WTC11 (cell line): Measurements from ENCODE around the gene C9orf40. TPM values are rescaled to one million over a fixed set of nuclear protein-coding genes. Genes with fewer than 3 reads are reported as not detected.

ENCODE experiments used
- ATAC-seq: fragments of 200-7000 bp; cut with Tn5 transposase; 2 replicates; pipeline ENCODE4 v1.10.0; 2021; ENCODE audit warnings: mild to moderate bottlenecking, moderate library complexity
- CTCF ChIA-PET: fragments of 300-600 bp; sonication (Branson Sonifier 250); formaldehyde crosslinking; loops from one replicate; lab custom pipeline; 2021; ENCODE audit warnings: antibody characterized with exemption; lab: Charles Lee
- POLR2A ChIA-PET: fragments of 350-600 bp; sonication (Branson Sonifier 250); formaldehyde crosslinking; loops from one replicate; lab custom pipeline; 2021; ENCODE audit warnings: antibody characterized with exemption; lab: Charles Lee
- DNase-seq: peaks from one replicate; pipeline ENCODE4 v3.0.0; 2021; ENCODE audit warnings: low spot score
- H3K27ac Mint-ChIP-seq: 2 replicates; pipeline ENCODE4 v1.8.0; 2021; ENCODE audit warnings: mixed read lengths
- H3K27me3 Mint-ChIP-seq: 2 replicates; pipeline ENCODE4 v1.8.0; 2021; ENCODE audit warnings: low read depth, mild to moderate bottlenecking, moderate library complexity, mixed read lengths
- H3K36me3 Mint-ChIP-seq: 2 replicates; pipeline ENCODE4 v1.8.0; 2021; ENCODE audit warnings: mixed read lengths
- H3K4me1 Mint-ChIP-seq: 2 replicates; pipeline ENCODE4 v1.8.0; 2022; ENCODE audit warnings: mixed read lengths
- H3K4me3 Mint-ChIP-seq: 2 replicates; pipeline ENCODE4 v1.8.0; 2021; ENCODE audit warnings: mild to moderate bottlenecking, moderate library complexity, mixed read lengths
- H3K9me3 Mint-ChIP-seq: 2 replicates; pipeline ENCODE4 v1.8.0; 2021; ENCODE audit warnings: mixed read lengths
- CREM ChIP-seq: sonication (generic); formaldehyde crosslinking; IDR thresholded peaks from 2 replicates; pipeline ENCODE4 v1.8.1; 2022; ENCODE audit warnings: mild to moderate bottlenecking, missing genetic modification reagents, moderate library complexity
- ETV6 ChIP-seq: sonication (generic); formaldehyde crosslinking; IDR thresholded peaks from 2 replicates; pipeline ENCODE4 v1.8.1; 2022; ENCODE audit warnings: mild to moderate bottlenecking, missing genetic modification reagents
- IRF2 ChIP-seq: sonication (generic); formaldehyde crosslinking; IDR thresholded peaks from 2 replicates; pipeline ENCODE4 v1.8.0; 2022; ENCODE audit warnings: low read depth, missing genetic modification reagents, borderline replicate concordance
- NFATC4 ChIP-seq: fragments of 250-450 bp; sonication (Bioruptor Pico); IDR thresholded peaks from 2 replicates; pipeline ENCODE4 v1.9.0; 2021; ENCODE audit warnings: mild to moderate bottlenecking
- NR3C1 ChIP-seq: sonication (generic); formaldehyde crosslinking; conservative IDR thresholded peaks from 2 replicates; pipeline ENCODE4 v1.8.1; 2023; ENCODE audit warnings: low read depth, mild to moderate bottlenecking, missing genetic modification reagents
- SMAD4 ChIP-seq: sonication (generic); formaldehyde crosslinking; IDR thresholded peaks from 2 replicates; pipeline ENCODE4 v1.8.0; 2022; ENCODE audit warnings: mild to moderate bottlenecking, missing genetic modification reagents
- SP1 ChIP-seq: sonication (generic); formaldehyde crosslinking; conservative IDR thresholded peaks from 2 replicates; pipeline ENCODE4 v1.8.1; 2022; ENCODE audit warnings: missing genetic modification reagents
- ZBTB21 ChIP-seq: sonication (generic); formaldehyde crosslinking; IDR thresholded peaks from 2 replicates; pipeline ENCODE4 v1.8.1; 2023; ENCODE audit warnings: mild to moderate bottlenecking, missing genetic modification reagents, borderline replicate concordance
- ZNF121 ChIP-seq: sonication (generic); formaldehyde crosslinking; IDR thresholded peaks from 2 replicates; pipeline ENCODE4 v1.8.0; 2023; ENCODE audit warnings: missing genetic modification reagents
- ZNF317 ChIP-seq: sonication (generic); formaldehyde crosslinking; IDR thresholded peaks from 2 replicates; pipeline ENCODE4 v1.8.1; 2023; ENCODE audit warnings: low read depth, mild to moderate bottlenecking, moderate library complexity, missing genetic modification reagents, borderline replicate concordance
- ZNF396 ChIP-seq: fragments of 250-450 bp; sonication (Bioruptor Pico); IDR thresholded peaks from 2 replicates; pipeline ENCODE4 v1.8.0; 2021; ENCODE audit warnings: mild to moderate bottlenecking, moderate library complexity, borderline replicate concordance
- ZNF423 ChIP-seq: fragments of 250-450 bp; sonication (Bioruptor Pico); IDR thresholded peaks from 2 replicates; pipeline ENCODE4 v2.1.2; 2022; ENCODE audit warnings: mild to moderate bottlenecking, moderate library complexity
- total RNA-seq: library from RNA; stranded (reverse); gene quantifications from 3 replicates; pipeline ENCODE4 v1.2.3, GENCODE V29; 2021
- TF ChIP-seq, protein P1 (sequence below): sonication (generic); formaldehyde crosslinking; IDR thresholded peaks from 2 replicates; pipeline ENCODE4 v1.8.0; 2022; ENCODE audit warnings: mild to moderate bottlenecking, missing genetic modification reagents
- TF ChIP-seq, protein P2 (sequence below): fragments of 250-450 bp; sonication (Bioruptor Pico); IDR thresholded peaks from 2 replicates; pipeline ENCODE4 v1.9.0; 2021; ENCODE audit warnings: moderate library complexity, mild to moderate bottlenecking, inconsistent platforms, borderline replicate concordance
- TF ChIP-seq, protein P3 (sequence below): sonication (generic); formaldehyde crosslinking; IDR thresholded peaks from 2 replicates; pipeline ENCODE4 v1.8.0; 2022; ENCODE audit warnings: mild to moderate bottlenecking, missing genetic modification reagents
- TF ChIP-seq, protein P4 (sequence below): fragments of 250-450 bp; sonication (Bioruptor Pico); IDR thresholded peaks from 2 replicates; pipeline ENCODE4 v2.1.2; 2022; ENCODE audit warnings: mild to moderate bottlenecking, moderate library complexity
- TF ChIP-seq, protein P5 (sequence below): sonication (generic); formaldehyde crosslinking; IDR thresholded peaks from 2 replicates; pipeline ENCODE4 v1.8.1; 2022; ENCODE audit warnings: low read depth, mild to moderate bottlenecking, moderate library complexity, missing genetic modification reagents, borderline replicate concordance

The C9orf40 gene
- total RNA-seq, 1 experiment from 2014 or later, result 10.3 TPM

DNA sequence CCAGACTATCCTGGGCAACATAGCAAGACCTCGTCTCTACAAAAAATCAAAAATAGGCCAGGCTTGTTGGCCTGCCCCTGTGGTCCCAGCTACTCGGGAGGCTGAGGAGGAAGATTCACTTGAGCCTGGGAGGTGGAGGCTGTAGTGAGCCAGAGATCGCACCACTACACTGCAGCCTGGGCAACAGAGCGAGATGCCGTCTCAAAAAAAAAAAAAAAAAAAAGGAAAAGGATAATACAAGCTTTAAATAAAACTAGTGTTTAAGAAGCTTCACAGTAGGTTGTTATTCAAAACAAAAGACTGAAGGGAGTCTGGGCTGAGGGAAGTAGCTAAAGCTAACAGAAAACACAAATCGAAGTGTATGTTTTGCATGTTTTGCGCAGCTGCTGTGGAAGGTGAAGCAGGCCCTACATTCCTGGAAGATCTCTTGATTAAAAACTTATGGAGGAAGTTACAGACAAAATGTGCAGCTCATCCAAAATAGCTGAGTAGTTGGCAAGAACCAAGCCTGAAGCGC is 581 bp upstream of the C9orf40 start:
- peaks cover 27% of the 10 kb centered on the region for H3K4me1 Mint-ChIP-seq
- peak overlapping the region; percentile 79 for H3K4me3 Mint-ChIP-seq
- H3K36me3 Mint-ChIP-seq, result no peaks in the 10 kb centered on the region
- ChIA-PET POLR2A (interaction anchor here (0.6 to 1.0 kb wide), 4 partner anchors 12 to 180 kb away, joined by 4 to 6 read pairs (median 5); partner anchors contain the start of gene CARNMT1), CTCF (interaction anchor here (0.6 to 2.9 kb wide), 9 partner anchors 9 to 185 kb away, joined by 3 to 26 read pairs (median 5); partner anchors contain the start of genes CARNMT1, NMRK1 and OSTF1)
- peak overlapping the region; percentile 78 for H3K27ac Mint-ChIP-seq
- H3K27me3 Mint-ChIP-seq, result no peaks in the 10 kb centered on the region
- DNase-seq (no peak), ATAC-seq (no peak)
- TF ChIP-seq, protein P1, sequence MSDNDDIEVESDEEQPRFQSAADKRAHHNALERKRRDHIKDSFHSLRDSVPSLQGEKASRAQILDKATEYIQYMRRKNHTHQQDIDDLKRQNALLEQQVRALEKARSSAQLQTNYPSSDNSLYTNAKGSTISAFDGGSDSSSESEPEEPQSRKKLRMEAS, result no peak
- peak; percentile 92 for TF ChIP-seq ZNF121 (CRISPR knock-in tag)
- TF ChIP-seq, protein P2, sequence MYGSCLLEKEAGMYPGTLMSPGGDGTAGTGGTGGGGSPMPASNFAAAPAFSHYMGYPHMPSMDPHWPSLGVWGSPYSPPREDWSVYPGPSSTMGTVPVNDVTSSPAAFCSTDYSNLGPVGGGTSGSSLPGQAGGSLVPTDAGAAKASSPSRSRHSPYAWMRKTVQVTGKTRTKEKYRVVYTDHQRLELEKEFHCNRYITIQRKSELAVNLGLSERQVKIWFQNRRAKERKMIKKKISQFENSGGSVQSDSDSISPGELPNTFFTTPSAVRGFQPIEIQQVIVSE, result no peak
- TF ChIP-seq ZNF423 (CRISPR knock-in tag), result no peak
- TF ChIP-seq NR3C1, result no peak
- no peak for TF ChIP-seq SMAD4 (CRISPR knock-in tag)
- no peaks in the 10 kb centered on the region for H3K9me3 Mint-ChIP-seq

DNA sequence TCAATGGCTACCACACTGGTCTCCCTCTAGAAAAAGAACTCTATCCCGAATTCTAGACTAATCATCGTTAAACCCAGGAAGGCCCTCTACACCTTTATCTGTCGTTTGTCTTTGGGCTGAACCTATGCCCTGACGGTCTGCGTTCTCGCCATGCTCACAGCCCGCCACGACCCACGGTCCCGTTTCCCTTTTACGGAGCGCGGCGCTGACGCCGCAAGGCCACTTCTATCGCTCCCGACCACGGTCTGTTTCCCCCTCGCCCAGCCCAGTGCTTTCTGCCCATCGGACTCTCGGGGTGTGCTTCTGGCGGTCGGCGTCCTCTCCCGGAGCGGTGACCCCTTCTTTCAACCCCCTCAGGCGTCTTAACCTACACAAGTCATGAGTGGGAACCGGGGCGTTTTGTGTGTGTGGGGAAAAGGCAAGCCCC is 974 bp downstream of the C9orf40 start:
- Mint-ChIP-seq H3K4me1 (peaks cover 27% of the 10 kb centered on the region), H3K9me3 (no peaks in the 10 kb centered on the region), H3K36me3 (peaks cover 3% of the 10 kb centered on the region; the same call in 1 of the 2 replicates), H3K4me3 (peak overlapping the region; percentile 96), H3K27me3 (no peaks in the 10 kb centered on the region), H3K27ac (peak overlapping the region; percentile 85)
- ChIA-PET CTCF (interaction anchor here (0.6 to 2.9 kb wide), 31 partner anchors 9 to 1400 kb away, joined by 3 to 26 read pairs (median 4); partner anchors contain the start of genes CARNMT1, NMRK1, OSTF1 and TRPM6), POLR2A (no interaction called here)
- TF ChIP-seq NFATC4 (no peak), ZBTB21 (CRISPR knock-in tag) (no peak), SMAD4 (CRISPR knock-in tag) (no peak), CREM (CRISPR knock-in tag) (no peak), ETV6 (CRISPR knock-in tag) (no peak), ZNF317 (CRISPR knock-in tag) (no peak)
- ATAC-seq (peak; percentile 9), DNase-seq (peak; percentile 45)

DNA sequence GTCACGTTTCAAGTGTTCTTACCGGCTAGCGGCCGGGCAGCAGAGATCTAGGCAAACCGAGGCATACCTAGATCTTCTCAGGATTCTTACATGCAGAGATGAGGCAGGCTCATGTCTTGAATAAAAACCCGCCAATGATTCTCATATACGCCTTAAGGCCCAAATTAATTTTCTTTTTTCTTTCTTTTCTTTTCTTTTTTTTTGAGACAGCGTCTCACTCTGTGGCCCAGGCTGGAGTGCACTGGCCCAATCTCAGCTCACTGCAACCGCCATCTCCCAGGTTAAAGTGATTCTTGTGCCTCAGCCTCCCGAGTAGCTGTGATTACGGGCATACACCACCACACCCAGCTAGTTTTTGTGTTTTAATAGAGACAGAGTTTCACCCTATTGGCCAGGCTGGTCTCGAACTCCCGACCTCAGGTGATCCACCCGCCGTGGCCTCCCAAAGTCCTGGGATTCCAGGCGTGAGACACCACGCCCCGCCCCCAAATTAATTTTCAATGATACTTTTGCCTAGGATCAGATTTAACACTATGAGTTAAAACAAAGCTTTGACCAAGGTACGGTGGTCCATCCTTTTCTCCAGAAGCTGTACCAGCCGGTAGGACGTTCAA is 1.5 kb downstream of the C9orf40 start:
- Mint-ChIP-seq H3K4me3 (peak overlapping the region; percentile 96), H3K27ac (peak overlapping the region; percentile 85), H3K27me3 (no peaks in the 10 kb centered on the region), H3K4me1 (peaks cover 27% of the 10 kb centered on the region), H3K9me3 (no peaks in the 10 kb centered on the region), H3K36me3 (peaks cover 3% of the 10 kb centered on the region; the same call in 1 of the 2 replicates)
- ChIA-PET POLR2A (no interaction called here), CTCF (interaction anchor here (0.8 to 2.9 kb wide), 8 partner anchors 24 to 178 kb away, joined by 3 to 26 read pairs (median 6); partner anchors contain the start of genes NMRK1 and OSTF1)
- ATAC-seq, result no peak
- DNase-seq, result no peak
- TF ChIP-seq ZNF396 (no peak), SP1 (CRISPR knock-in tag) (no peak), IRF2 (CRISPR knock-in tag) (no peak)
- TF ChIP-seq, protein P3, sequence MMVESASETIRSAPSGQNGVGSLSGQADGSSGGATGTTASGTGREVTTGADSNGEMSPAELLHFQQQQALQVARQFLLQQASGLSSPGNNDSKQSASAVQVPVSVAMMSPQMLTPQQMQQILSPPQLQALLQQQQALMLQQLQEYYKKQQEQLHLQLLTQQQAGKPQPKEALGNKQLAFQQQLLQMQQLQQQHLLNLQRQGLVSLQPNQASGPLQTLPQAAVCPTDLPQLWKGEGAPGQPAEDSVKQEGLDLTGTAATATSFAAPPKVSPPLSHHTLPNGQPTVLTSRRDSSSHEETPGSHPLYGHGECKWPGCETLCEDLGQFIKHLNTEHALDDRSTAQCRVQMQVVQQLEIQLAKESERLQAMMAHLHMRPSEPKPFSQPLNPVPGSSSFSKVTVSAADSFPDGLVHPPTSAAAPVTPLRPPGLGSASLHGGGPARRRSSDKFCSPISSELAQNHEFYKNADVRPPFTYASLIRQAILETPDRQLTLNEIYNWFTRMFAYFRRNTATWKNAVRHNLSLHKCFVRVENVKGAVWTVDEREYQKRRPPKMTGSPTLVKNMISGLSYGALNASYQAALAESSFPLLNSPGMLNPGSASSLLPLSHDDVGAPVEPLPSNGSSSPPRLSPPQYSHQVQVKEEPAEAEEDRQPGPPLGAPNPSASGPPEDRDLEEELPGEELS (CRISPR knock-in tag), result no peak
- TF ChIP-seq, protein P4, sequence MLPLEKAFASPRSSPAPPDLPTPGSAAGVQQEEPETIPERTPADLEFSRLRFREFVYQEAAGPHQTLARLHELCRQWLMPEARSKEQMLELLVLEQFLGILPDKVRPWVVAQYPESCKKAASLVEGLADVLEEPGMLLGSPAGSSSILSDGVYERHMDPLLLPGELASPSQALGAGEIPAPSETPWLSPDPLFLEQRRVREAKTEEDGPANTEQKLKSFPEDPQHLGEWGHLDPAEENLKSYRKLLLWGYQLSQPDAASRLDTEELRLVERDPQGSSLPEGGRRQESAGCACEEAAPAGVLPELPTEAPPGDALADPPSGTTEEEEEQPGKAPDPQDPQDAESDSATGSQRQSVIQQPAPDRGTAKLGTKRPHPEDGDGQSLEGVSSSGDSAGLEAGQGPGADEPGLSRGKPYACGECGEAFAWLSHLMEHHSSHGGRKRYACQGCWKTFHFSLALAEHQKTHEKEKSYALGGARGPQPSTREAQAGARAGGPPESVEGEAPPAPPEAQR (CRISPR knock-in tag), result no peak
- TF ChIP-seq, protein P5, sequence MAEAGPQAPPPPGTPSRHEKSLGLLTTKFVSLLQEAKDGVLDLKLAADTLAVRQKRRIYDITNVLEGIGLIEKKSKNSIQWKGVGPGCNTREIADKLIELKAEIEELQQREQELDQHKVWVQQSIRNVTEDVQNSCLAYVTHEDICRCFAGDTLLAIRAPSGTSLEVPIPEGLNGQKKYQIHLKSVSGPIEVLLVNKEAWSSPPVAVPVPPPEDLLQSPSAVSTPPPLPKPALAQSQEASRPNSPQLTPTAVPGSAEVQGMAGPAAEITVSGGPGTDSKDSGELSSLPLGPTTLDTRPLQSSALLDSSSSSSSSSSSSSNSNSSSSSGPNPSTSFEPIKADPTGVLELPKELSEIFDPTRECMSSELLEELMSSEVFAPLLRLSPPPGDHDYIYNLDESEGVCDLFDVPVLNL, result no peak
